ENCODE measurements around the gene MEGF6. TPM values are rescaled to one million over a fixed set of nuclear protein-coding genes. Genes with fewer than 3 reads are reported as not detected.

Gene MEGF6
- total RNA-seq, 1 experiment from 2014 or later = 21.3 TPM

DNA sequence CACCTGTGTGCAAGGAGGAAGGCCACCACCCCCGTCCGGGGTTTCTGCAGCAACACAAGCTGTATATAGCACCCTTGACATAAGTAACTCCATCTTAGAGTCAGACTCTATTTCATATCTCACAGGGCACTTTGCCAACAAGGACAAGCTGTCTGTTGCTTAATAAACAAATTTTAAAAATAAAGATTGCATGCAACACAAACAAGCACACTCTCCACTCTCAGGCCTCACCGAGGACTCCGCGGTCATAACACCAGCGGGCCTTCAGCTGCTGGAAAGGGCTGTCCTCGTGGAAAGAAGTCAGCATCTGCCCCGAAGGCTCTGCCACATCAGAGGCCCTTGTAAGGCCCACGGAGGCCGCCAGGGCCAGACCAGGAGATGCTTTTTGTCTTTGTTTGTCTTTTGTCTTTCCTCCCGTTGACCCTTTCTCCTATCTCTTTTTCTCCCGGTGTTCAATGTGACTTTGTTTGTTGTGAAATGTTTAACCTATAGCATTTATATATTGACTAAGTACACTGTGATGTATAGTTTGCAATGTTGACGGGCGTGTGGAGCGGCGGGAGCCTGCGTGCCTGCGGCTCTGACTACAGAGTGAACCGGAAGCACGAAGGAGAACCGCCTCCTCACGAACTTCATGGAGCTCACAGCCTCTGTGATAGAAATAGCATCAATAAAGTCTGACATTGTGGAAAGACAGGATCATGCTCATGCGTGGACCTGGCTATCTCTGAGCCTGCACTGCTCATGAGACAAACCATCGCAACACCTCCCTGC lies 24.1 kb downstream of the MEGF6 start:
- Histone ChIP-seq H3K9ac (ENCODE audit: extremely low read depth, insufficient read length, low read length) (no peak overlapping the region), H2AK5ac (ENCODE audit: insufficient read length, low read length) (no peak overlapping the region), H2BK5ac (ENCODE audit: insufficient read length, low read length) (no peak overlapping the region), H3K9me3 (ENCODE audit: control insufficient read depth, low read depth, low read length) (peaks cover 6% of the 10 kb centered on the region), H3T11ph (ENCODE audit: low read length) (no peak overlapping the region), H3K27me3 (ENCODE audit: insufficient read depth, low read length) (no peaks in the 10 kb centered on the region), H4K5ac (ENCODE audit: insufficient read length, low read depth, low read length) (no peak overlapping the region), H2BK12ac (ENCODE audit: insufficient read length, low read depth, low read length) (no peak overlapping the region), H2BK120ac (ENCODE audit: low read depth, low read length, poor library complexity, severe bottlenecking) (no peak overlapping the region), H3K4me1 (ENCODE audit: insufficient read depth, low read length) (no peaks in the 10 kb centered on the region), H3K79me2 (ENCODE audit: insufficient read depth, low read length) (no peaks in the 10 kb centered on the region), H3K4ac (ENCODE audit: low read depth, low read length) (no peak overlapping the region), H3K79me1 (ENCODE audit: insufficient read depth, low read depth, low read length, poor library complexity, severe bottlenecking) (no peaks in the 10 kb centered on the region), H2AFZ (ENCODE audit: low read length) (no peak overlapping the region), H3K4me2 (ENCODE audit: insufficient read depth, insufficient read length, low read length) (no peak overlapping the region), H4K91ac (ENCODE audit: insufficient read length, low read depth, low read length) (no peak overlapping the region), H3K56ac (ENCODE audit: insufficient read length, low read depth, low read length) (no peak overlapping the region), H3K18ac (ENCODE audit: insufficient read length, low read depth, low read length) (no peak overlapping the region), H2BK15ac (ENCODE audit: low read depth, low read length) (no peak overlapping the region), H3K14ac (ENCODE audit: insufficient read depth, low read length) (no peak overlapping the region), H3K23ac (ENCODE audit: insufficient read length, low read depth, low read length) (no peak overlapping the region), H2BK20ac (ENCODE audit: low read depth, low read length, poor library complexity, severe bottlenecking) (no peak overlapping the region), H3K23me2 (ENCODE audit: insufficient read length, low read depth, low read length, poor library complexity, severe bottlenecking) (no peaks in the 10 kb centered on the region), H3K27ac (ENCODE audit: insufficient read length, low read depth, low read length) (no peak overlapping the region), H4K8ac (replicated peaks; ENCODE audit: insufficient read length, low read depth, low read length) (no peak overlapping the region), H4K20me1 (ENCODE audit: control insufficient read depth, insufficient read depth, insufficient read length) (no peaks in the 10 kb centered on the region)
- no peaks in the 10 kb centered on the region for H3K27me3 Mint-ChIP-seq (ENCODE audit: low read depth)
- H3K27ac Mint-ChIP-seq = peak overlapping the region in 2 of 3 experiments; percentile 19 to 63; a peak in 2 of 7 replicates
- peaks cover 0 to 22% of the 10 kb centered on the region in 2 experiments; a peak in 2 of 4 replicates for H3K4me1 Mint-ChIP-seq
- peaks cover 3 to 7% (median 5%) of the 10 kb centered on the region in 3 experiments; a peak in 4 of 7 replicates for H3K36me3 Mint-ChIP-seq (ENCODE audit: insufficient read depth in 1 of 3, low read depth in 3 of 3)
- WGBS (ENCODE audit: extremely low coverage, insufficient read length, low lambda C conversion rate) = no CpG with 5 or more reads among the region's 24 CpGs
- TF ChIP-seq, protein P1, sequence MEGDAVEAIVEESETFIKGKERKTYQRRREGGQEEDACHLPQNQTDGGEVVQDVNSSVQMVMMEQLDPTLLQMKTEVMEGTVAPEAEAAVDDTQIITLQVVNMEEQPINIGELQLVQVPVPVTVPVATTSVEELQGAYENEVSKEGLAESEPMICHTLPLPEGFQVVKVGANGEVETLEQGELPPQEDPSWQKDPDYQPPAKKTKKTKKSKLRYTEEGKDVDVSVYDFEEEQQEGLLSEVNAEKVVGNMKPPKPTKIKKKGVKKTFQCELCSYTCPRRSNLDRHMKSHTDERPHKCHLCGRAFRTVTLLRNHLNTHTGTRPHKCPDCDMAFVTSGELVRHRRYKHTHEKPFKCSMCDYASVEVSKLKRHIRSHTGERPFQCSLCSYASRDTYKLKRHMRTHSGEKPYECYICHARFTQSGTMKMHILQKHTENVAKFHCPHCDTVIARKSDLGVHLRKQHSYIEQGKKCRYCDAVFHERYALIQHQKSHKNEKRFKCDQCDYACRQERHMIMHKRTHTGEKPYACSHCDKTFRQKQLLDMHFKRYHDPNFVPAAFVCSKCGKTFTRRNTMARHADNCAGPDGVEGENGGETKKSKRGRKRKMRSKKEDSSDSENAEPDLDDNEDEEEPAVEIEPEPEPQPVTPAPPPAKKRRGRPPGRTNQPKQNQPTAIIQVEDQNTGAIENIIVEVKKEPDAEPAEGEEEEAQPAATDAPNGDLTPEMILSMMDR (conservative IDR thresholded peaks at IDR 0.05) = no peak
- H3K4me3 Mint-ChIP-seq = 0 out of 5 replicates have a peak overlapping the region, but pooled peaks of 1 of the 2 experiments have one; percentile 1
- DNase-seq = no peak
- peaks cover 2 to 4% of the 10 kb centered on the region in 2 experiments; a peak in 2 of 5 replicates for H3K9me3 Mint-ChIP-seq
